ENCODE results near the gene NFKBIB. TPM values are rescaled to one million over a fixed set of nuclear protein-coding genes. Genes with fewer than 3 reads are reported as not detected.

NFKBIB gene
- polyA plus RNA-seq, 3 donors: 6.7 to 29.4 (median 9.0) TPM

DNA sequence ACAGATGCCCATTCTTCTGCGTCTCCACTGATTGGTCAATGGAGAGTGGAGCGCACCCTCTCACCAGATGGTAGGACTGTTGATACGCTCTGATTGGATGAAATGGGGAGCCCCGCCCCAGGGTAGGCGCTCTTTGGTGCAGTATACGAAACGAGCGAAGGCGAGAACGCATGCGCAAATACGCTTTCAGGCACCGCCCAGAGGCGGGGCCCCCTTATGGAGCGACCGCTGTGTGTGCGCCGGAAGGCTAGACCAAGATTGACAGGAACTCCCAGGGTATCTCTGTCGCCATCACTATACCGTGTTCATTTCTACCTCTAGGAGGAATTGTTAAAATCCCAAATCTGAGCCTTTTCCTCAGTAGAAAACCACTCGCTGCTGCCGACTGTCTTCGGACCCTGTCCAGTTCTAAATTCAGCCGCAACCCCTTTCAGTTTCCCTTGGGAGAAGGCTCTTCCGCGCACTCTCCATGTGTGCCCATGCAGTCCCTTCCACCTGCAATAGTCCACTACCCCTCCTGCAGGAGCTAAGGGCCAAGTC is 49.3 kb upstream of the NFKBIB start:
- intact Hi-C loops (cut with micrococcal nuclease): loop anchor here (1.0 to 5.0 kb wide), 3 partner anchors 20 to 49 kb away; partner anchors contain the start of genes NFKBIB (in 2 of the 2), SIRT2 (in 2 of the 2) and ECH1 (in 1 of the 2)
- H3K36me3 Mint-ChIP-seq: peaks cover 25 to 33% of the 10 kb centered on the region in 2 donors
- WGBS (ENCODE audit: insufficient coverage): under 1% methylated on average over 24 of the region's 26 CpGs
- Histone ChIP-seq H3K79me2 (ENCODE audit: insufficient read depth, low read length) (peaks cover 48% of the 10 kb centered on the region), H3K4me2 (replicated peaks; ENCODE audit: extremely low read depth, low read length, poor library complexity, severe bottlenecking) (peak overlapping the region; percentile 98), H3K27ac (ENCODE audit: low read depth in 1 of 2, low read length in 2 of 2) (peak overlapping the region; percentile 98 to 99), H3K4me3 (replicated peaks in 1 of 3; ENCODE audit: low read depth in 2 of 3, low read length in 3 of 3) (peak overlapping the region; percentile 80 to 90 (median 86)), H3K4me1 (ENCODE audit: control insufficient read depth in 1 of 2, insufficient read depth in 2 of 2, low read length in 2 of 2) (peaks cover 32 to 42% of the 10 kb centered on the region in 2 donors), H4K20me1 (ENCODE audit: insufficient read depth, low read length) (peaks cover 37% of the 10 kb centered on the region), H3K9me3 (replicated peaks in 1 of 2; ENCODE audit: control insufficient read depth in 1 of 2, insufficient read depth in 1 of 2, low read length in 2 of 2) (no peaks in the 10 kb centered on the region), H3K36me3 (replicated peaks in 1 of 2; ENCODE audit: control insufficient read depth in 1 of 2, insufficient read depth in 2 of 2, low read length in 2 of 2) (peaks cover 23 to 31% of the 10 kb centered on the region in 2 donors), H3K9ac (ENCODE audit: insufficient read depth, low read length, poor library complexity, severe bottlenecking) (peak overlapping the region; percentile 81), H2AFZ (ENCODE audit: insufficient read depth, low read depth, low read length, poor library complexity, severe bottlenecking) (peak overlapping the region; percentile 52), H3K27me3 (ENCODE audit: control insufficient read depth in 2 of 2, insufficient read depth in 2 of 2, low read length in 2 of 2) (no peaks in the 10 kb centered on the region)
- H3K4me3 Mint-ChIP-seq: peak overlapping the region; percentile 88 to 94
- H3K4me1 Mint-ChIP-seq: peaks cover 29% of the 10 kb centered on the region
- no peak for DNase-seq
- TF ChIP-seq, protein P1, sequence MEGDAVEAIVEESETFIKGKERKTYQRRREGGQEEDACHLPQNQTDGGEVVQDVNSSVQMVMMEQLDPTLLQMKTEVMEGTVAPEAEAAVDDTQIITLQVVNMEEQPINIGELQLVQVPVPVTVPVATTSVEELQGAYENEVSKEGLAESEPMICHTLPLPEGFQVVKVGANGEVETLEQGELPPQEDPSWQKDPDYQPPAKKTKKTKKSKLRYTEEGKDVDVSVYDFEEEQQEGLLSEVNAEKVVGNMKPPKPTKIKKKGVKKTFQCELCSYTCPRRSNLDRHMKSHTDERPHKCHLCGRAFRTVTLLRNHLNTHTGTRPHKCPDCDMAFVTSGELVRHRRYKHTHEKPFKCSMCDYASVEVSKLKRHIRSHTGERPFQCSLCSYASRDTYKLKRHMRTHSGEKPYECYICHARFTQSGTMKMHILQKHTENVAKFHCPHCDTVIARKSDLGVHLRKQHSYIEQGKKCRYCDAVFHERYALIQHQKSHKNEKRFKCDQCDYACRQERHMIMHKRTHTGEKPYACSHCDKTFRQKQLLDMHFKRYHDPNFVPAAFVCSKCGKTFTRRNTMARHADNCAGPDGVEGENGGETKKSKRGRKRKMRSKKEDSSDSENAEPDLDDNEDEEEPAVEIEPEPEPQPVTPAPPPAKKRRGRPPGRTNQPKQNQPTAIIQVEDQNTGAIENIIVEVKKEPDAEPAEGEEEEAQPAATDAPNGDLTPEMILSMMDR (IDR thresholded peaks at IDR 0.05): no peak
- H3K27me3 Mint-ChIP-seq (ENCODE audit: low read depth in 3 of 3): peaks cover 0 to 5% (median 1%) of the 10 kb centered on the region in 3 donors
- peak overlapping the region; percentile 98 to 99 (median 99) for H3K27ac Mint-ChIP-seq
- no peaks in the 10 kb centered on the region for H3K9me3 Mint-ChIP-seq

DNA sequence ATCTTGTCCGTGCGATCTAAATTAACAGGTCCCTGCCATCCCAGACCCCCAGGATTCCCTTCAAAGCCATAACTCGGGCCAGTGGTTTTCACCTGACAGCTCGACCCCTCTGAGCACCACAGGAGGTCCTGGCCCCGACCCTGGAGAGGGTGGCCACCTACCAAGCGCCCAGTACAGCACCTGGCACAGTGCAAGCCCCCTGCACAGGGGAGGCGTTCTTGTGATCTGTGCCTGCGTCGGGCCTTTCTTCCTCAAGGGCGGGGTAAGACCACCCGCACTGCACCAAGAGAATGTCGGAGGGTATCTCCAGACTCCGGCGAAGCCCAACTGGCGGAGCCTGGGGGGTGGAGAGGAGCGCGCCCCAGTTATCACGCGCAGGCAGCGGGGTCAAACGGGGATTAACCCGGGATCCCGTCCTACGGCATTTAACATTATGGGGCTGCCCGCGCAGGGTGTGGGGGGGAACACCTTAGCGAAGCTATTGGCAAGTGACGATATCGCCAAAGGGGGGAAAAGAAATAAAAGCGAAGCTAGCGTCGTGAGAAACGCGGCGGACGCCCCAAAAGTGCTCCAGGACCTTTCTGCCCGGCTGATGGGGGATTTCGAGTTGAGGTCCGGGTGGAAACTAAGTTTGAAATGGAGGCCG is 48.7 kb upstream of the NFKBIB start:
- H3K9ac ChIP-seq (ENCODE audit: insufficient read depth, low read length, poor library complexity, severe bottlenecking): peak overlapping the region; percentile 81
- TF ChIP-seq, protein P1 (IDR thresholded peaks at IDR 0.05): no peak
- Mint-ChIP-seq H3K36me3 (peaks cover 19 to 27% of the 10 kb centered on the region in 2 donors), H3K9me3 (peaks cover 0 to 2% (median 0%) of the 10 kb centered on the region in 7 donors), H3K27ac (peak overlapping the region; percentile 98 to 99 (median 99)), H3K4me1 (peaks cover 29% of the 10 kb centered on the region), H3K4me3 (peak overlapping the region; percentile 88 to 94), H3K27me3 (ENCODE audit: low read depth in 3 of 3) (peaks cover 0 to 5% (median 3%) of the 10 kb centered on the region in 3 donors)
- peaks cover 32 to 42% of the 10 kb centered on the region in 2 donors for H3K4me1 ChIP-seq (ENCODE audit: control insufficient read depth in 1 of 2, insufficient read depth in 2 of 2, low read length in 2 of 2)
- H3K4me3 ChIP-seq (replicated peaks in 1 of 3; ENCODE audit: low read depth in 2 of 3, low read length in 3 of 3): peak overlapping the region; percentile 80 to 90 (median 86)
- H4K20me1 ChIP-seq (ENCODE audit: insufficient read depth, low read length): peaks cover 31% of the 10 kb centered on the region
- H3K27me3 ChIP-seq (ENCODE audit: control insufficient read depth in 2 of 2, insufficient read depth in 2 of 2, low read length in 2 of 2): no peaks in the 10 kb centered on the region
- peak overlapping the region; percentile 98 for H3K4me2 ChIP-seq (replicated peaks; ENCODE audit: extremely low read depth, low read length, poor library complexity, severe bottlenecking)
- peak overlapping the region; percentile 98 to 99 for H3K27ac ChIP-seq (ENCODE audit: low read depth in 1 of 2, low read length in 2 of 2)
- WGBS (ENCODE audit: insufficient coverage): under 1% methylated on average over 35 of the region's 40 CpGs
- no peaks in the 10 kb centered on the region for H3K9me3 ChIP-seq (replicated peaks in 1 of 2; ENCODE audit: control insufficient read depth in 1 of 2, insufficient read depth in 1 of 2, low read length in 2 of 2)
- intact Hi-C loops (cut with micrococcal nuclease): loop anchor here (1.0 to 5.0 kb wide), 3 partner anchors 20 to 48 kb away; partner anchors contain the start of genes NFKBIB (in 2 of the 2), SIRT2 (in 2 of the 2) and ECH1 (in 1 of the 2)
- H3K36me3 ChIP-seq (replicated peaks in 1 of 2; ENCODE audit: control insufficient read depth in 1 of 2, insufficient read depth in 2 of 2, low read length in 2 of 2): peaks cover 17 to 25% of the 10 kb centered on the region in 2 donors
- peak overlapping the region; percentile 52 for H2AFZ ChIP-seq (ENCODE audit: insufficient read depth, low read depth, low read length, poor library complexity, severe bottlenecking)
- peak in 1 of 3 donors; percentile 31 for DNase-seq
- peaks cover 42% of the 10 kb centered on the region for H3K79me2 ChIP-seq (ENCODE audit: insufficient read depth, low read length)

Measured in CD14-positive monocyte (primary cell).